ENCODE measurements around the gene SVEP1.

DNA sequence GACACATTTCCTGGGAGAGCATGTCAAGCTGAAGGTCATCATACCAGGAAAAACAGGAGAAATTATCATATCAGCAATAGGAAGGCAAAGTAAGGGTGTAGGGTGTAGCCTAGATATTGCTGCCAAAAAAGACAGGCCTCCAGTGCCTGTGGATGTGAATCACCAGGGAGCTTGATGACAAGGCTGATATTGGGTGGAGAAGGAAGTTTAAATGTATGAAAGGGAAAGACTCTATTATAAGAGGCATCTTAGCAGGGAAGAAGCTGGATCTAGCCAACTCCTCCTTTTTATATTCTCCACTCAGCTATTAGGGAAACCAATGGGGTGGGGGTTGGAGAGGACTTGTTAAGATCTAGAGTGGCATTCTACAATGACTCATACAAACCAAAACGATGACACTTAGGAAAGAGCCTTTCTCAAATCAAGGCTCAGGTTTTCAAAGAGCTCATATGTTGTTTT is 228.5 kb downstream of the SVEP1 start:
- TF ChIP-seq CREB5 (CRISPR knock-in tag; IDR thresholded peaks at IDR 0.05; ENCODE audit: low read depth): no peak
- TF ChIP-seq ZFP30 (CRISPR knock-in tag; IDR thresholded peaks at IDR 0.05): no peak
- no peak for TF ChIP-seq ZNF8 (CRISPR knock-in tag; IDR thresholded peaks at IDR 0.05)
- TF ChIP-seq BACH2 (CRISPR knock-in tag; IDR thresholded peaks at IDR 0.05; ENCODE audit: borderline replicate concordance): no peak
- TF ChIP-seq CSDC2 (CRISPR knock-in tag; IDR thresholded peaks at IDR 0.05): no peak
- TF ChIP-seq, protein P1, sequence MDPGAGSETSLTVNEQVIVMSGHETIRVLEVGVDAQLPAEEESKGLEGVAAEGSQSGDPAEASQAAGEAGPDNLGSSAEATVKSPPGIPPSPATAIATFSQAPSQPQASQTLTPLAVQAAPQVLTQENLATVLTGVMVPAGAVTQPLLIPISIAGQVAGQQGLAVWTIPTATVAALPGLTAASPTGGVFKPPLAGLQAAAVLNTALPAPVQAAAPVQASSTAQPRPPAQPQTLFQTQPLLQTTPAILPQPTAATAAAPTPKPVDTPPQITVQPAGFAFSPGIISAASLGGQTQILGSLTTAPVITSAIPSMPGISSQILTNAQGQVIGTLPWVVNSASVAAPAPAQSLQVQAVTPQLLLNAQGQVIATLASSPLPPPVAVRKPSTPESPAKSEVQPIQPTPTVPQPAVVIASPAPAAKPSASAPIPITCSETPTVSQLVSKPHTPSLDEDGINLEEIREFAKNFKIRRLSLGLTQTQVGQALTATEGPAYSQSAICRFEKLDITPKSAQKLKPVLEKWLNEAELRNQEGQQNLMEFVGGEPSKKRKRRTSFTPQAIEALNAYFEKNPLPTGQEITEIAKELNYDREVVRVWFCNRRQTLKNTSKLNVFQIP (CRISPR knock-in tag; IDR thresholded peaks at IDR 0.05; ENCODE audit: borderline replicate concordance, low read depth): no peak

Measured in SK-N-SH treated with all-trans-retinoic acid at 6 μM for 48 hours (cell line).